HepG2 (cell line): ENCODE results near the gene TBC1D1. TPM values are rescaled to one million over a fixed set of nuclear protein-coding genes. Genes with fewer than 3 reads are reported as not detected.

Experiments used
- ATAC-seq: fragments of 200-7000 bp; cut with Tn5 transposase; 3 replicates; pipeline ENCODE4 v1.9.1; 2020; ENCODE audit warnings: mild to moderate bottlenecking, moderate library complexity
- BruUV-seq: library from RNA; stranded (reverse); fragments of 400-500 nt; replicated peaks from 2 replicates; lab custom pipeline; 2021; lab: Mats Ljungman, UMichigan
- CTCF ChIA-PET: fragments of 300-600 bp; formaldehyde crosslinking; extraction: SDS; loops from one replicate; lab custom pipeline; 2021; ENCODE audit warnings: low total read pairs, inconsistent platforms, low intra/inter-chr PET ratio; lab: Yijun Ruan, JAX
- POLR2A ChIA-PET: fragments of 350-600 bp; sonication (Branson Sonifier 250); formaldehyde crosslinking; loops from one replicate; lab custom pipeline; 2020; ENCODE audit warnings: antibody characterized with exemption, inconsistent platforms; lab: Yijun Ruan, JAX
- DNase-seq: peaks from one replicate; pipeline ENCODE4 v3.0.0-alpha.2; 2015; ENCODE audit warnings: low spot score
- FAIRE-seq: peaks from 3 replicates; lab custom pipeline; 2011; peaks lifted over from hg19 to GRCh38; lab: Jason Lieb, UNC
- H2AFZ ChIP-seq: one replicate; pipeline ENCODE4 v1.6.1; 2011; ENCODE audit warnings: low read length, inconsistent platforms
- H3K27ac ChIP-seq: fragments of 300-600 bp; 3 replicates; pipeline ENCODE4 v1.8.0; 2011; ENCODE audit warnings: mixed run types, mild to moderate bottlenecking, mixed read lengths, low read length, inconsistent platforms; ENCODE audit not compliant: insufficient read depth; ENCODE audit errors: extremely low read length
- H3K27me3 ChIP-seq, 2 experiments: fragments of 200-600 bp in 1 of 2; 2 replicates in 1 of 2; 3 replicates in 1 of 2; pipeline versions ENCODE4 v1.6.0 to v1.8.0; 2011; ENCODE audit warnings: low read length in 2 of 2, mild to moderate bottlenecking in 2 of 2, moderate library complexity in 2 of 2, inconsistent platforms in 1 of 2; ENCODE audit not compliant: insufficient read depth in 2 of 2, control insufficient read depth in 1 of 2
- H3K36me3 ChIP-seq, 2 experiments: fragments of 200-600 bp in 1 of 2; replicated peaks in 1 of 2; 2 replicates in 1 of 2; 3 replicates in 1 of 2; pipeline versions ENCODE4 v1.5.1 to v1.8.0; 2011; ENCODE audit warnings: low read length in 2 of 2, inconsistent platforms in 1 of 2; ENCODE audit not compliant: insufficient read depth in 2 of 2, control insufficient read depth in 1 of 2
- H3K4me1 ChIP-seq: 2 replicates; pipeline ENCODE4 v1.5.1; 2012; ENCODE audit warnings: low read length, inconsistent platforms; ENCODE audit not compliant: insufficient read depth
- H3K4me2 ChIP-seq: 2 replicates; pipeline ENCODE4 v1.6.0; 2011; ENCODE audit warnings: low read depth, low read length, inconsistent platforms
- H3K4me3 ChIP-seq, 3 experiments: fragments of 200-600 bp in 1 of 3; sonication (generic), shearing (Covaris generic) in 1 of 3; replicated peaks in 1 of 3; 2 replicates each; pipeline ENCODE4 v1.5.1; 2011 to 2016; ENCODE audit warnings: low read length in 3 of 3, inconsistent platforms in 2 of 3, low read depth in 2 of 3, mild to moderate bottlenecking in 2 of 3, control low read depth in 1 of 3, mixed read lengths in 1 of 3; ENCODE audit not compliant: insufficient read depth in 1 of 3
- H3K79me2 ChIP-seq: one replicate; pipeline ENCODE4 v1.6.1; 2011; ENCODE audit warnings: low read length, inconsistent platforms; ENCODE audit not compliant: insufficient read depth
- H3K9ac ChIP-seq: 2 replicates; pipeline ENCODE4 v1.6.0; 2011; ENCODE audit warnings: mild to moderate bottlenecking, low read depth, low read length, inconsistent platforms; ENCODE audit not compliant: insufficient read depth
- H3K9me3 ChIP-seq: 2 replicates; pipeline ENCODE4 v1.5.1; 2012; ENCODE audit warnings: mild to moderate bottlenecking, low read length
- H4K20me1 ChIP-seq: 2 replicates; pipeline ENCODE4 v1.6.0; 2011; ENCODE audit warnings: inconsistent platforms, mild to moderate bottlenecking, low read length, moderate library complexity; ENCODE audit not compliant: insufficient read depth
- BCLAF1 ChIP-seq: fragments of 450-650 bp; IDR thresholded peaks from 2 replicates; pipeline ENCODE4 v1.6.1; 2017; ENCODE audit warnings: mild to moderate bottlenecking
- CCDC6 ChIP-seq: sonication (generic); formaldehyde crosslinking; IDR thresholded peaks from 2 replicates; pipeline ENCODE4 v1.8.1; 2022; ENCODE audit warnings: mild to moderate bottlenecking, missing genetic modification reagents, moderate library complexity
- DR1 ChIP-seq: sonication (generic); formaldehyde crosslinking; IDR thresholded peaks from 2 replicates; pipeline ENCODE4 v1.8.0; 2021; ENCODE audit warnings: mild to moderate bottlenecking, missing genetic modification reagents, inconsistent platforms
- NCOA1 ChIP-seq: sonication (generic); formaldehyde crosslinking; IDR thresholded peaks from 2 replicates; pipeline ENCODE4 v1.9.0; 2021; ENCODE audit warnings: missing genetic modification reagents
- NFE2L2 ChIP-seq: fragments of 150-350 bp; IDR thresholded peaks from 2 replicates; pipeline ENCODE4 v1.6.1; 2014; ENCODE audit warnings: low read length
- NR1H2 ChIP-seq: sonication (generic); formaldehyde crosslinking; IDR thresholded peaks from 2 replicates; pipeline ENCODE4 v1.8.1; 2022; ENCODE audit warnings: low read depth, missing genetic modification reagents, borderline replicate concordance
- SMARCC2 ChIP-seq: fragments of 450-650 bp; IDR thresholded peaks from 2 replicates; pipeline ENCODE4 v1.6.1; 2017; ENCODE audit warnings: antibody characterized with exemption, mild to moderate bottlenecking
- XRCC5 ChIP-seq: fragments of 200-400 bp; formaldehyde crosslinking; optimal IDR thresholded peaks from 2 replicates; pipeline ENCODE3; 2017; ENCODE audit warnings: mild to moderate bottlenecking, low read length
- ZFP1 ChIP-seq: IDR thresholded peaks from 2 replicates; pipeline ENCODE4 v1.6.1; 2016
- ZFP62 ChIP-seq: sonication (generic); formaldehyde crosslinking; IDR thresholded peaks from 2 replicates; pipeline ENCODE4 v1.4.0; 2020; ENCODE audit warnings: missing genetic modification reagents
- ZNF260 ChIP-seq: sonication (generic); formaldehyde crosslinking; IDR thresholded peaks from 2 replicates; pipeline ENCODE4 v1.4.0; 2020; ENCODE audit warnings: missing genetic modification reagents, low read depth, mild to moderate bottlenecking, borderline replicate concordance
- ZNF772 ChIP-seq: sonication (generic); formaldehyde crosslinking; IDR thresholded peaks from 2 replicates; pipeline ENCODE4 v1.5.0; 2020; ENCODE audit warnings: mild to moderate bottlenecking, missing genetic modification reagents
- WGBS: methylation state at CpG from one replicate; pipeline ENCODE4 v1.1.6; 2017; ENCODE audit warnings: low lambda C conversion rate; 5-methylcytosine and 5-hydroxymethylcytosine counted together
- in situ Hi-C: cut with HindIII; loops from 2 replicates; pipeline ENCODE4 v1.10.0; 2017; ENCODE audit warnings: low pct_unique_long_range_greater_than_20kb; ENCODE audit not compliant: extremely low pct_ligation_motif_present
- intact Hi-C: fragments of 100-400 bp; cut with micrococcal nuclease; formaldehyde crosslinking; loops from one replicate; pipeline ENCODE4 v1.10.0; 2022; ENCODE audit not compliant: unreplicated experiment
- polyA plus RNA-seq, 8 experiments: library from polyadenylated mRNA; depleted of rRNA in 3 of 8; stranded (reverse) in 7 of 8; unstranded in 1 of 8; fragments of >200 nt; fragmentation: Illumina TruSeq in 4 of 8; extraction: Trizol in 4 of 8; gene quantifications; 2 replicates each; pipeline versions ENCODE4 v1.2.1 to v1.2.3, GENCODE V29; 2011 to 2016; ENCODE audit warnings: low read depth in 4 of 8, missing spikeins in 1 of 8, mixed read lengths in 1 of 8; ENCODE audit not compliant: insufficient read depth in 1 of 8
- total RNA-seq, 5 experiments: library from RNA; depleted of rRNA; stranded (reverse); fragments of >200 nt; fragmentation: Illumina TruSeq; extraction: Trizol; gene quantifications; 2 replicates each; pipeline ENCODE4 v1.2.3, GENCODE V29; 2016; ENCODE audit warnings: low read depth in 1 of 5
- TF ChIP-seq, protein P1 (sequence below): sonication (generic); formaldehyde crosslinking; IDR thresholded peaks from 2 replicates; pipeline ENCODE4 v1.9.0; 2021; ENCODE audit warnings: missing genetic modification reagents, mild to moderate bottlenecking, borderline replicate concordance

The TBC1D1 gene
- total and polyA plus RNA-seq, 2 of the 13 experiments (the other 11 are each of a cell fraction or from before 2014, with no cell fraction given): 37.3 to 62.8 TPM

DNA sequence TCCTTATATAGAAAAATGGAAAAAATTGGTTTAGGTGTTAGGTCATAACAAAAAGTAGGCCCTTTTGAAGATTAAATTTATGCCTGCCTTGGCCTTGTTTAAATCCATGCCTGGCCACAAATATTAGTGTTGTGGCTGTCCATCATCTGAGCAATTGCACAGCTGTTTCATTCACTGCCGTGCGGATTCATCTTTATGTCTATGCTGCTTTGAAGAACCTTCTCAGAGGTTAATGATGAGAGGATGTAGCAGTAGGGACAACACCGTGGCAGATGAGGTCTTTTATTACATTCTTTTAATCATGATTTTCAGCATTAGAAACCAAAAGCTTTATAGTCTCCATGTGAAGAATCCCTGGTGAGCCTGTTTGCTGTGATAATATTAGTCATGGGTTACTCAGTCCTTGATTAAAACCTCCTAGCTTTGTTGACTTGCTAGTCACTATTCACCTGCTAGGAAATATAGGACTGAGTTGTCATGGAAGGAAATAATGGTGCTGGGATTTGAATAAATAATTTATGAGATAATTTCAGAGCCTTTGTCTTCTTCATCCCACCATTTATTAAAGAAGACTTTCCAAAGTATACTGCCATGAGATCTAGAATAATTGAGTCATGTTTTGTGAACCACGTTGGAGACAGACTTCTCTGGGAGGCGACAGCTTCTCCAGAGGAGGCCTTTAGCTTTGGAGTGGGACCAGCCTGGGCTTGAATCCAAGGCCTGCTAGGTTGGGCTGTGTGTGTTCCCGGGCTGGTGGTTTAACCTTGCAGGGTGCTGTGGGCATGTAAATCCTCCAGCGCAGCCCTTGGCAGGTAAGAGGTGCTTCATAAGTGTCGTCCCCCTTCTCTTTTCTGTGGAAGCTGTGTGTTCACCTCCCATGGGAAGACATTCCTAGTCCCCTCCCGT is 122.8 kb downstream of the TBC1D1 start:
- Histone ChIP-seq H4K20me1 (no peaks in the 10 kb centered on the region), H3K36me3 (peaks cover 0 to 17% of the 10 kb centered on the region in 2 experiments; a peak in 2 of 5 replicates), H3K4me3 (no peak overlapping the region), H3K27me3 (no peaks in the 10 kb centered on the region), H3K9ac (no peak overlapping the region), H2AFZ (no peak overlapping the region), H3K4me1 (peaks cover 2% of the 10 kb centered on the region), H3K4me2 (no peak overlapping the region), H3K9me3 (no peaks in the 10 kb centered on the region), H3K79me2 (no peaks in the 10 kb centered on the region), H3K27ac (no peak overlapping the region)
- BruUV-seq: no TSS peak
- DNase-seq (no peak), ATAC-seq (no peak), FAIRE-seq (no peak)
- ChIA-PET POLR2A (no interaction called here), CTCF (no interaction called here)
- TF ChIP-seq NR1H2 (no peak), DR1 (no peak), ZFP62 (CRISPR knock-in tag) (no peak), ZNF260 (no peak), SMARCC2 (no peak), NFE2L2 (no peak), NCOA1 (CRISPR knock-in tag) (no peak), ZNF772 (no peak), BCLAF1 (no peak), ZFP1 (no peak), XRCC5 (no peak), CCDC6 (CRISPR knock-in tag) (no peak)
- TF ChIP-seq, protein P1, sequence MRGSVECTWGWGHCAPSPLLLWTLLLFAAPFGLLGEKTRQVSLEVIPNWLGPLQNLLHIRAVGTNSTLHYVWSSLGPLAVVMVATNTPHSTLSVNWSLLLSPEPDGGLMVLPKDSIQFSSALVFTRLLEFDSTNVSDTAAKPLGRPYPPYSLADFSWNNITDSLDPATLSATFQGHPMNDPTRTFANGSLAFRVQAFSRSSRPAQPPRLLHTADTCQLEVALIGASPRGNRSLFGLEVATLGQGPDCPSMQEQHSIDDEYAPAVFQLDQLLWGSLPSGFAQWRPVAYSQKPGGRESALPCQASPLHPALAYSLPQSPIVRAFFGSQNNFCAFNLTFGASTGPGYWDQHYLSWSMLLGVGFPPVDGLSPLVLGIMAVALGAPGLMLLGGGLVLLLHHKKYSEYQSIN: no peak
- in situ Hi-C loops: no loop called here
- 93% methylated on average over 9 of the region's 9 CpGs for WGBS
- intact Hi-C loops: no loop called here
